WTC11 (cell line): ENCODE results near the gene CCNF. TPM values are rescaled to one million over a fixed set of nuclear protein-coding genes. Genes with fewer than 3 reads are reported as not detected.

Experiments
- ATF3 ChIP-seq: sonication (generic); formaldehyde crosslinking; conservative IDR thresholded peaks from 2 replicates; pipeline ENCODE4 v1.8.1; 2022; ENCODE audit warnings: mild to moderate bottlenecking, missing genetic modification reagents
- CBFB ChIP-seq: sonication (generic); formaldehyde crosslinking; IDR thresholded peaks from 2 replicates; pipeline ENCODE4 v1.8.1; 2022; ENCODE audit warnings: mild to moderate bottlenecking, low read depth, missing genetic modification reagents
- CTCF ChIP-seq: fragments of 200-600 bp; IDR thresholded peaks from 2 replicates; pipeline ENCODE4 v1.8.0; 2022; ENCODE audit warnings: antibody characterized with exemption
- E2F1 ChIP-seq: sonication (generic); formaldehyde crosslinking; IDR thresholded peaks from 2 replicates; pipeline ENCODE4 v1.8.0; 2022; ENCODE audit warnings: mild to moderate bottlenecking, missing genetic modification reagents
- GTF2I ChIP-seq: fragments of 250-450 bp; sonication (Bioruptor Pico); conservative IDR thresholded peaks from 2 replicates; pipeline ENCODE4 v1.4.0; 2021; ENCODE audit warnings: mild to moderate bottlenecking
- KAT7 ChIP-seq: sonication (generic); formaldehyde crosslinking; IDR thresholded peaks from 2 replicates; pipeline ENCODE4 v1.8.1; 2023; ENCODE audit warnings: missing genetic modification reagents, mild to moderate bottlenecking, borderline replicate concordance
- MXD4 ChIP-seq: fragments of 250-450 bp; sonication (Bioruptor Pico); IDR thresholded peaks from 2 replicates; pipeline ENCODE4 v1.8.0; 2021; ENCODE audit warnings: mild to moderate bottlenecking, moderate library complexity, borderline replicate concordance
- MYBL2 ChIP-seq: sonication (generic); formaldehyde crosslinking; IDR thresholded peaks from 2 replicates; pipeline ENCODE4 v1.8.1; 2023; ENCODE audit warnings: mild to moderate bottlenecking, moderate library complexity, missing genetic modification reagents
- NR2C2 ChIP-seq: sonication (generic); formaldehyde crosslinking; IDR thresholded peaks from 2 replicates; pipeline ENCODE4 v1.8.0; 2022; ENCODE audit warnings: mild to moderate bottlenecking, missing genetic modification reagents
- PRRX2 ChIP-seq: fragments of 250-450 bp; sonication (Bioruptor Pico); IDR thresholded peaks from 2 replicates; pipeline ENCODE4 v1.8.0; 2021; ENCODE audit warnings: mild to moderate bottlenecking
- RORB ChIP-seq: fragments of 250-450 bp; sonication (Bioruptor Pico); IDR thresholded peaks from 2 replicates; pipeline ENCODE4 v1.9.0; 2021; ENCODE audit warnings: mild to moderate bottlenecking
- SP1 ChIP-seq: sonication (generic); formaldehyde crosslinking; conservative IDR thresholded peaks from 2 replicates; pipeline ENCODE4 v1.8.1; 2022; ENCODE audit warnings: missing genetic modification reagents
- ZNF138 ChIP-seq: sonication (generic); formaldehyde crosslinking; conservative IDR thresholded peaks from 2 replicates; pipeline ENCODE4 v1.8.1; 2022; ENCODE audit warnings: mild to moderate bottlenecking, moderate library complexity, missing genetic modification reagents
- ZNF219 ChIP-seq: sonication (generic); formaldehyde crosslinking; IDR thresholded peaks from 2 replicates; pipeline ENCODE4 v1.8.0; 2023; ENCODE audit warnings: missing genetic modification reagents, mild to moderate bottlenecking, borderline replicate concordance
- ZNF281 ChIP-seq: sonication (generic); formaldehyde crosslinking; IDR thresholded peaks from 2 replicates; pipeline ENCODE4 v1.8.0; 2023; ENCODE audit warnings: mild to moderate bottlenecking, missing genetic modification reagents
- ZNF317 ChIP-seq: sonication (generic); formaldehyde crosslinking; IDR thresholded peaks from 2 replicates; pipeline ENCODE4 v1.8.1; 2023; ENCODE audit warnings: low read depth, mild to moderate bottlenecking, moderate library complexity, missing genetic modification reagents, borderline replicate concordance
- ZNF416 ChIP-seq: fragments of 250-450 bp; sonication (Bioruptor Pico); IDR thresholded peaks from 2 replicates; pipeline ENCODE4 v1.9.0; 2021; ENCODE audit warnings: mild to moderate bottlenecking, inconsistent platforms
- ZNF423 ChIP-seq: fragments of 250-450 bp; sonication (Bioruptor Pico); IDR thresholded peaks from 2 replicates; pipeline ENCODE4 v2.1.2; 2022; ENCODE audit warnings: mild to moderate bottlenecking, moderate library complexity
- ZSCAN18 ChIP-seq: fragments of 250-450 bp; sonication (Bioruptor Pico); IDR thresholded peaks from 2 replicates; pipeline ENCODE4 v2.1.2; 2022; ENCODE audit warnings: mild to moderate bottlenecking, moderate library complexity
- total RNA-seq: library from RNA; stranded (reverse); gene quantifications from 3 replicates; pipeline ENCODE4 v1.2.3, GENCODE V29; 2021
- TF ChIP-seq, protein P1 (sequence below): sonication (generic); formaldehyde crosslinking; IDR thresholded peaks from 2 replicates; pipeline ENCODE4 v1.8.1; 2023; ENCODE audit warnings: mild to moderate bottlenecking, missing genetic modification reagents
- TF ChIP-seq, protein P2 (sequence below): sonication (generic); formaldehyde crosslinking; IDR thresholded peaks from 2 replicates; pipeline ENCODE4 v1.8.0; 2022; ENCODE audit warnings: mild to moderate bottlenecking, missing genetic modification reagents
- TF ChIP-seq, protein P3 (sequence below): fragments of 250-450 bp; sonication (Bioruptor Pico); conservative IDR thresholded peaks from 2 replicates; pipeline ENCODE4 v1.9.0; 2021; ENCODE audit warnings: mild to moderate bottlenecking

CCNF gene
- total RNA-seq, 1 experiment from 2014 or later: 65.7 TPM

DNA sequence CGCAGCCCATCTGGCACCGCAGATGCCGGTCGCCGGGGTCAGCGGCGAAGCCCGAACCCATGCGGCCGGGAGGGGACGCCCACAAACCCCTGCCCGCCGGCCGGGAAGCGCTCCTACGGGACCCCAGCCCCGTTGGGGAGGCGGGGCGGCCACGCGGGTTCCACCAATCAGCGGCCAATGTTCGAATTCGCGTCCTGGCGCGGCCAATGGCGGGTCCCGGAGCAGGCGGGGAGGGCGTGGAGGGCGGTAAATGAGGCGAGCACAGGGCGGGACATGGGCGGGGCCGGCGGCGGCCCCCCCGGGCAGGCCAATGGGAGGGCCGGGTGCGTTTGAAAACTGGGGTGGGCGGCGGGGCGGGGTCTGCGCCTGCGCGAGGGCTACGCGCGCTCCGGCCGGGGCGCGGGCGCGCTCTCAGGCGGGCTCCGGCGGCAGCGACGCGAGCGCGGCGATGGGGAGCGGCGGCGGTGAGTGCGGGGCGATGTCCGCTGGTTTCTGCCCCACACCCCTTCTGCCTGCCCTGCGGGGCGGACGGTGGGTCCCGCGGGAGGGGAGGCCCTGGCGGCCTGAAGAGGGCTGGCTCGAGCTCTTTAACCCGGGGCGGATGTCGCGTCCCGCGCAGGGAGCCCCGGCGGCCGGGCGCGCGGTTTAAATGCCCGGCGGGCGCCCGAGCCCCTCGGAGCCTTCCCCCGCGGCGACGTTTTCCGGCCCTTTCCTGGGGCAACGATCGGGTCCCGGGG lies at the start of gene CCNF (continued):
- TF ChIP-seq, protein P1, sequence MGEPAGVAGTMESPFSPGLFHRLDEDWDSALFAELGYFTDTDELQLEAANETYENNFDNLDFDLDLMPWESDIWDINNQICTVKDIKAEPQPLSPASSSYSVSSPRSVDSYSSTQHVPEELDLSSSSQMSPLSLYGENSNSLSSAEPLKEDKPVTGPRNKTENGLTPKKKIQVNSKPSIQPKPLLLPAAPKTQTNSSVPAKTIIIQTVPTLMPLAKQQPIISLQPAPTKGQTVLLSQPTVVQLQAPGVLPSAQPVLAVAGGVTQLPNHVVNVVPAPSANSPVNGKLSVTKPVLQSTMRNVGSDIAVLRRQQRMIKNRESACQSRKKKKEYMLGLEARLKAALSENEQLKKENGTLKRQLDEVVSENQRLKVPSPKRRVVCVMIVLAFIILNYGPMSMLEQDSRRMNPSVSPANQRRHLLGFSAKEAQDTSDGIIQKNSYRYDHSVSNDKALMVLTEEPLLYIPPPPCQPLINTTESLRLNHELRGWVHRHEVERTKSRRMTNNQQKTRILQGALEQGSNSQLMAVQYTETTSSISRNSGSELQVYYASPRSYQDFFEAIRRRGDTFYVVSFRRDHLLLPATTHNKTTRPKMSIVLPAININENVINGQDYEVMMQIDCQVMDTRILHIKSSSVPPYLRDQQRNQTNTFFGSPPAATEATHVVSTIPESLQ (CRISPR knock-in tag): no peak
- TF ChIP-seq ZNF281: peak; percentile 94; the same call in 1 of the 2 replicates
- TF ChIP-seq, protein P2, sequence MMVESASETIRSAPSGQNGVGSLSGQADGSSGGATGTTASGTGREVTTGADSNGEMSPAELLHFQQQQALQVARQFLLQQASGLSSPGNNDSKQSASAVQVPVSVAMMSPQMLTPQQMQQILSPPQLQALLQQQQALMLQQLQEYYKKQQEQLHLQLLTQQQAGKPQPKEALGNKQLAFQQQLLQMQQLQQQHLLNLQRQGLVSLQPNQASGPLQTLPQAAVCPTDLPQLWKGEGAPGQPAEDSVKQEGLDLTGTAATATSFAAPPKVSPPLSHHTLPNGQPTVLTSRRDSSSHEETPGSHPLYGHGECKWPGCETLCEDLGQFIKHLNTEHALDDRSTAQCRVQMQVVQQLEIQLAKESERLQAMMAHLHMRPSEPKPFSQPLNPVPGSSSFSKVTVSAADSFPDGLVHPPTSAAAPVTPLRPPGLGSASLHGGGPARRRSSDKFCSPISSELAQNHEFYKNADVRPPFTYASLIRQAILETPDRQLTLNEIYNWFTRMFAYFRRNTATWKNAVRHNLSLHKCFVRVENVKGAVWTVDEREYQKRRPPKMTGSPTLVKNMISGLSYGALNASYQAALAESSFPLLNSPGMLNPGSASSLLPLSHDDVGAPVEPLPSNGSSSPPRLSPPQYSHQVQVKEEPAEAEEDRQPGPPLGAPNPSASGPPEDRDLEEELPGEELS (CRISPR knock-in tag): no peak
- 0 out of 2 replicates have a peak, but pooled peaks have one; percentile 41 for TF ChIP-seq ZNF219 (CRISPR knock-in tag)
- peak; percentile 90 for TF ChIP-seq SP1 (CRISPR knock-in tag)
- peak; percentile 67; the same call in 1 of the 2 replicates for TF ChIP-seq NR2C2 (CRISPR knock-in tag)
- TF ChIP-seq ZSCAN18 (CRISPR knock-in tag): no peak
- no peak for TF ChIP-seq ZNF138 (CRISPR knock-in tag)
- TF ChIP-seq PRRX2 (CRISPR knock-in tag): no peak
- no peak for TF ChIP-seq MXD4 (CRISPR knock-in tag)
- no peak for TF ChIP-seq CBFB (CRISPR knock-in tag)
- TF ChIP-seq CTCF: no peak
- no peak for TF ChIP-seq GTF2I (CRISPR knock-in tag)
- TF ChIP-seq MYBL2 (CRISPR knock-in tag): peak; percentile 99
- no peak for TF ChIP-seq ZNF423 (CRISPR knock-in tag)
- TF ChIP-seq, protein P3, sequence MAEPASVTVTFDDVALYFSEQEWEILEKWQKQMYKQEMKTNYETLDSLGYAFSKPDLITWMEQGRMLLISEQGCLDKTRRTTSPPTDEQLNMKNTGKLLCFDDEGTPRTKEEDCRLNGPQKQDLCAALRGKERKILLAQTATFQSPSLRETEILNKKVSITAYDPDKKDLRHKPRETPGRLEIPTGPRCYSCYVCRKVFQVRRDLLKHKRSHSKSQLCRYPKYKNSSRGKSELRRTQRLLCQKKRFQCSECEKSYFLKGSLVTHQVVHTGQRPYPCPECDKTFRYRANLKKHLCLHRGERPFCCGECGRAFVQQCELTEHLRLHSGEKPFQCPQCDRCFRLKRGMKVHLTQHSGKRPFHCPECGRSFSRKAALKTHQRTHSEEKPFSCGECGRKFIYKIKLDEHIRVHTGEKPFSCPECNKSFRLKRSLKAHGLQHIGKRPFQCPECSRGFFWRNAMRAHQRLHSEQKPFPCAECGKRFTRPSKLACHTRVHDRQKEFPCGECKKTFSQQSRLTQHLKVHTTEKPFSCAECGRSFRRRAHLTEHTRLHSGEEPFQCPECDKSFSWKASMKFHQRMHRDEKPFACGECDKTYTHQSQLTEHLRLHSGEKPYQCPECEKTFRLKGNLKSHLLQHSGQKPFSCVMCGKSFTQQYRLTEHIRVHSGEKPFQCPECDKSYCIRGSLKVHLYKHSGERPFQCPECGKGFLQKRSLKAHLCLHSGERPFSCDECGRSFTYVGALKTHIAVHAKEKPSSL (CRISPR knock-in tag): no peak
- TF ChIP-seq RORB (CRISPR knock-in tag): no peak
- TF ChIP-seq KAT7 (CRISPR knock-in tag): no peak
- 0 out of 2 replicates have a peak, but pooled peaks have one; percentile 66 for TF ChIP-seq ZNF317 (CRISPR knock-in tag)
- TF ChIP-seq E2F1 (CRISPR knock-in tag): peak; percentile 68
- TF ChIP-seq ZNF416 (CRISPR knock-in tag): no peak
- 0 out of 2 replicates have a peak, but pooled peaks have one; percentile 63 for TF ChIP-seq ATF3 (CRISPR knock-in tag)
